DOHH2 (cell line): ENCODE results near the gene LSAMP.

Experiments
- CTCF ChIP-seq: fragments of 200-600 bp; sonication (generic); IDR thresholded peaks from one replicate; pipeline ENCODE4 v1.5.1; 2014; ENCODE audit warnings: antibody characterized with exemption, mild to moderate bottlenecking, low read depth, low read length; ENCODE audit not compliant: poor library complexity, severe bottlenecking
- EZH2phosphoT487 ChIP-seq: fragments of 200-600 bp; sonication (generic); IDR thresholded peaks from 2 replicates; pipeline ENCODE4 v1.6.1; 2017; ENCODE audit warnings: borderline replicate concordance, mild to moderate bottlenecking, antibody characterized with exemption, low read length, moderate library complexity, mixed read lengths

GRCh38 chr3:116306149-116306548 lies 139.1 kb downstream of the LSAMP start:
- no peak for TF ChIP-seq CTCF
- no peak for TF ChIP-seq EZH2phosphoT487
